ENCODE measurements around the gene NAA20. TPM values are rescaled to one million over a fixed set of nuclear protein-coding genes. Genes with fewer than 3 reads are reported as not detected.

The NAA20 gene
- total RNA-seq, 2 donors from 2014 or later, result 43.5 to 45.8 TPM

DNA sequence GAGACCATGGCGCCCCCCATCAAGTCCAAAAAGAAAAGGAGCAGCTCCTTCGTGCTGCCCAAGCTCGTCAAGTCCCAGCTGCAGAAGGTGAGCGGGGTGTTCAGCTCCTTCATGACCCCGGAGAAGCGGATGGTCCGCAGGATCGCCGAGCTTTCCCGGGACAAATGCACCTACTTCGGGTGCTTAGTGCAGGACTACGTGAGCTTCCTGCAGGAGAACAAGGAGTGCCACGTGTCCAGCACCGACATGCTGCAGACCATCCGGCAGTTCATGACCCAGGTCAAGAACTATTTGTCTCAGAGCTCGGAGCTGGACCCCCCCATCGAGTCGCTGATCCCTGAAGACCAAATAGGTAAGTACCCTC is 41.7 kb upstream of the NAA20 start:
- TF ChIP-seq CTCF (IDR thresholded peaks at IDR 0.05), result no peak
- intact Hi-C loops (cut with DNase I), result no loop called here
- Histone ChIP-seq H3K27me3 (no peaks in the 10 kb centered on the region), H3K9ac (ENCODE audit: low read depth in 2 of 2, low read length in 2 of 2) (peak overlapping the region; percentile 43 to 45), H3K4me1 (no peaks in the 10 kb centered on the region), H3K36me3 (no peaks in the 10 kb centered on the region), H3K4me3 (peak overlapping the region; percentile 19), H3K27ac (peak overlapping the region; percentile 63), H3K9me3 (no peaks in the 10 kb centered on the region)
- no peak for DNase-seq

DNA sequence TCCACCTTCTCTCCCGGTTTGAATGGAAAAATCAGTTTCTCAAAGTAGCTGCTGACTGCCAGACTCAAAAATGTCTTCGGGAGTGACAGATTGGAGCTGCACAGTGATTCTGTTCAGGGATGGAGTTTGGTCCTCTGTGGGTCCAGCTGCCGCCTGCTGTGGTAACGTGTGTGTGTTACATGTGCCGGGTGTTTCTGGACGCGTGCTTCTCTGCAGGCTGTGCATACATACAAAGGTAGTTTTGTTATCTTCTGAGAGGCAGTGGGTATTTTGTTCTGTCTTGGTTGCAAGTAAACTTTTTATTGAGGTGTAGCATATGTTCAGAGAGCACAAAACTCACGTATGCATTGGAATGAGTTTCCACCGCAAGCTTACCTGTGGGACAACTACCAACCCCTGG is 41.3 kb upstream of the NAA20 start:
- H3K27me3 ChIP-seq, result no peaks in the 10 kb centered on the region
- no peaks in the 10 kb centered on the region for H3K9me3 ChIP-seq
- H3K36me3 ChIP-seq, result no peaks in the 10 kb centered on the region
- peak overlapping the region in 1 of 2 donors; percentile 45 for H3K9ac ChIP-seq (ENCODE audit: low read depth in 2 of 2, low read length in 2 of 2)
- no peaks in the 10 kb centered on the region for H3K4me1 ChIP-seq
- peak overlapping the region; percentile 63 for H3K27ac ChIP-seq
- no peak for TF ChIP-seq CTCF (IDR thresholded peaks at IDR 0.05)
- peak overlapping the region; percentile 19 for H3K4me3 ChIP-seq
- no peak for DNase-seq
- intact Hi-C loops (cut with DNase I), result no loop called here

GRCh38 chr20:19976595-19977372 is 40.4 kb upstream of the NAA20 start:
- Histone ChIP-seq H3K27me3 (no peaks in the 10 kb centered on the region), H3K4me3 (peak overlapping the region; percentile 19), H3K4me1 (no peaks in the 10 kb centered on the region), H3K9me3 (no peaks in the 10 kb centered on the region), H3K36me3 (no peaks in the 10 kb centered on the region), H3K9ac (ENCODE audit: low read depth in 2 of 2, low read length in 2 of 2) (peak overlapping the region in 1 of 2 donors; percentile 3), H3K27ac (peak overlapping the region; percentile 63)
- intact Hi-C loops (cut with DNase I), result no loop called here
- TF ChIP-seq CTCF (IDR thresholded peaks at IDR 0.05), result no peak
- no peak for DNase-seq

DNA sequence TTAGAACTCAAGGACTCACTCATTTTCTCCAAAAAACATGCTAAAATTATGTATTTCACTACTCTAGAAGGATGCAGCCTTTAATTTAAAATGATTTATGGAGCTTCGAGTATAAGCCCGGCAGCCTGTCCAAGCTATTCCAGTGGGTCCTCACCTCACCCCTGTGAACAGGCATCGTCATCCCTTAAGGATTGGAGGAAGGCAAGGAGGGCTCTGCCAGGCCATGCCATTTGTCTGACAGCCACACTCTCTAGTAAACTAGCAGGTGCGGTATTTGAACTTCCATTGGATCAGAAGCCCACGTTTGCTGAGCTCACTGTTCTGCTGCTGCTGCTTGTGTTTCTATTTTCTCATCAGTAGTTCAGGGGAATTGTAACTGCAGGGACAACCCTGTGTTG is 39.8 kb upstream of the NAA20 start:
- H3K4me3 ChIP-seq, result peak overlapping the region; percentile 12
- H3K9me3 ChIP-seq, result no peaks in the 10 kb centered on the region
- no peaks in the 10 kb centered on the region for H3K27me3 ChIP-seq
- no peaks in the 10 kb centered on the region for H3K36me3 ChIP-seq
- DNase-seq, result no peak
- H3K9ac ChIP-seq (ENCODE audit: low read depth in 2 of 2, low read length in 2 of 2), result no peak overlapping the region
- no peak for TF ChIP-seq CTCF (IDR thresholded peaks at IDR 0.05)
- intact Hi-C loops (cut with DNase I), result no loop called here
- no peaks in the 10 kb centered on the region for H3K4me1 ChIP-seq
- peak overlapping the region; percentile 63 for H3K27ac ChIP-seq

- DNase-seq, result no peak
- Histone ChIP-seq H3K27ac (no peak overlapping the region), H3K9ac (ENCODE audit: low read depth in 2 of 2, low read length in 2 of 2) (no peak overlapping the region), H3K9me3 (no peaks in the 10 kb centered on the region), H3K4me3 (no peak overlapping the region), H3K36me3 (no peaks in the 10 kb centered on the region), H3K4me1 (no peaks in the 10 kb centered on the region), H3K27me3 (no peaks in the 10 kb centered on the region)
- no peak for TF ChIP-seq CTCF (IDR thresholded peaks at IDR 0.05)
- intact Hi-C loops (cut with DNase I), result no loop called here
Observed at GRCh38 chr20:19978511-19979210, 38.5 kb upstream of the NAA20 start.

Measured in colonic mucosa (tissue), 4 donors.